OCI-LY1 (cell line): ENCODE data around the gene IMPDH2.

Source experiments
- H2AFZ ChIP-seq: fragments of 200-600 bp; sonication (generic), shearing (Covaris generic); 2 replicates; pipeline ENCODE4 v1.6.0; 2014; ENCODE audit warnings: antibody characterized with exemption, mild to moderate bottlenecking, low read length
- H3F3A ChIP-seq: fragments of 200-600 bp; sonication (generic), shearing (Covaris generic); 2 replicates; pipeline ENCODE4 v1.6.0; 2014; ENCODE audit warnings: mild to moderate bottlenecking, antibody characterized with exemption, low read length, moderate library complexity; ENCODE audit not compliant: insufficient read depth
- H3K27ac ChIP-seq: fragments of 200-600 bp; sonication (generic); 2 replicates; pipeline ENCODE4 v1.5.1; 2014; ENCODE audit warnings: low read length, mixed run types, mild to moderate bottlenecking, low read depth; ENCODE audit not compliant: poor library complexity, severe bottlenecking
- H3K27me3 ChIP-seq: fragments of 200-600 bp; sonication (generic); 2 replicates; pipeline ENCODE4 v1.6.0; 2014; ENCODE audit warnings: antibody characterized with exemption, mild to moderate bottlenecking, low read length, moderate library complexity; ENCODE audit not compliant: insufficient read depth
- H3K36me3 ChIP-seq: fragments of 200-600 bp; sonication (generic); 2 replicates; pipeline ENCODE4 v1.6.1; 2014; ENCODE audit warnings: mild to moderate bottlenecking, antibody characterized with exemption, low read length, moderate library complexity, mixed read lengths; ENCODE audit not compliant: insufficient read depth
- H3K4me1 ChIP-seq: fragments of 200-600 bp; sonication (generic); 2 replicates; pipeline ENCODE4 v1.5.1; 2014; ENCODE audit warnings: mild to moderate bottlenecking, low read length, moderate library complexity; ENCODE audit not compliant: insufficient read depth, severe bottlenecking
- H3K4me2 ChIP-seq: fragments of 200-600 bp; sonication (generic), shearing (Covaris generic); 2 replicates; pipeline ENCODE4 v1.6.1; 2014; ENCODE audit warnings: low read length
- H3K4me3 ChIP-seq: fragments of 200-600 bp; sonication (generic); 2 replicates; pipeline ENCODE4 v1.5.1; 2014; ENCODE audit warnings: low read length, low read depth, mild to moderate bottlenecking, mixed read lengths; ENCODE audit not compliant: poor library complexity, severe bottlenecking
- H3K79me2 ChIP-seq: fragments of 200-600 bp; shearing (Covaris generic); 2 replicates; pipeline ENCODE4 v1.6.1; 2016; ENCODE audit warnings: mixed run types, low read length, mixed read lengths; ENCODE audit not compliant: insufficient read depth
- H3K9ac ChIP-seq: fragments of 200-600 bp; sonication (generic), shearing (Covaris generic); 2 replicates; pipeline ENCODE4 v1.6.1; 2014; ENCODE audit warnings: mild to moderate bottlenecking, low read length, mixed read lengths
- H3K9me2 ChIP-seq: fragments of 200-600 bp; sonication (generic), shearing (Covaris generic); 2 replicates; pipeline ENCODE4 v1.6.1; 2014; ENCODE audit warnings: low read depth, mild to moderate bottlenecking, low read length, mixed read lengths
- H3K9me3 ChIP-seq: fragments of 200-600 bp; shearing (Covaris generic); 2 replicates; pipeline ENCODE4 v1.6.1; 2014; ENCODE audit warnings: low read length, mixed read lengths
- H4K20me1 ChIP-seq: fragments of 200-600 bp; sonication (generic), shearing (Covaris generic); 2 replicates; pipeline ENCODE4 v1.6.0; 2016; ENCODE audit warnings: mild to moderate bottlenecking, low read length; ENCODE audit not compliant: insufficient read depth
- EZH2 ChIP-seq: fragments of 200-600 bp; sonication (generic), shearing (Covaris generic); IDR thresholded peaks from 2 replicates; pipeline ENCODE4 v1.8.0; 2017; ENCODE audit warnings: borderline replicate concordance, mixed run types, mild to moderate bottlenecking, antibody characterized with exemption, low read length, moderate library complexity, mixed read lengths
- TF ChIP-seq, protein P1 (sequence below): fragments of 200-600 bp; sonication (generic), shearing (Covaris generic); IDR thresholded peaks from 2 replicates; pipeline ENCODE4 v1.5.1; 2017; ENCODE audit warnings: mild to moderate bottlenecking, antibody characterized with exemption, low read length, moderate library complexity, mixed read lengths

The IMPDH2 gene

DNA sequence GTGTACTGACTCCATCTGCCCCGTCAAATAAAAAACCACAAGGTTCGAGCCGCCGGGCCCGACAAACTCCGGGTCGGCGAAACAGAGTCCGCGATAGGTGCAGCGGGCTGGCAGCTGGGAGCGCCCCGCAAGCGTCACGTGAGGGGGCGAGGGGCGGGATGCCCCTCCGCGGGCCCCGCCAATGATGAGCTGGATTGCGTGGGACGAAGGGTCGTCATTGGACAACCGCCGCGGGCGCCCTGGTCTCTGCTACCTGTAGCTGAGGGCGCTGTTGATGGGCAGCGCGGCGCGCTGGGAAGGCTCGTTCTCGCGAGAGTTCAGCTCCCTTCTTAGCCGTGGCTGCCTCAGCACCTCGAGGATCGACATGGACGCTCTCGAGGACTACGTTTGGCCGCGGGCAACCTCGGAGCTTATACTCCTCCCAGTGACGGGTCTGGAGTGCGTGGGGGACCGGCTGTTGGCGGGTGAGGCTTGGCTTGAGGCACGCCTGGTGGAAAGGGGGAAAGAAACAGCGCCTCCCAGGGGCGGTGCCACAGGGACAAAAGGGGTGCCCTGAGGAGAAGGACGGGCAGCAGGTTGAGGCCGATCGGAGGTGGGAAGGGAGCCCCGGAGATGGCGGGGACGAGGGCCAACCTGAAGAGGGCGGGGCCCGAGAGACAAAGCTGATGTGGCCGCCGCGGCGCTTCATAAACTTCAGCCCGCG, 22.0 kb downstream of the IMPDH2 start, which contains the start of gene WDR6:
WDR6 (plus strand) TSS at position 324 of the 703 bp plus-strand sequence; CDS start at position 365, 41 bp downstream.
- TF ChIP-seq, protein P1, sequence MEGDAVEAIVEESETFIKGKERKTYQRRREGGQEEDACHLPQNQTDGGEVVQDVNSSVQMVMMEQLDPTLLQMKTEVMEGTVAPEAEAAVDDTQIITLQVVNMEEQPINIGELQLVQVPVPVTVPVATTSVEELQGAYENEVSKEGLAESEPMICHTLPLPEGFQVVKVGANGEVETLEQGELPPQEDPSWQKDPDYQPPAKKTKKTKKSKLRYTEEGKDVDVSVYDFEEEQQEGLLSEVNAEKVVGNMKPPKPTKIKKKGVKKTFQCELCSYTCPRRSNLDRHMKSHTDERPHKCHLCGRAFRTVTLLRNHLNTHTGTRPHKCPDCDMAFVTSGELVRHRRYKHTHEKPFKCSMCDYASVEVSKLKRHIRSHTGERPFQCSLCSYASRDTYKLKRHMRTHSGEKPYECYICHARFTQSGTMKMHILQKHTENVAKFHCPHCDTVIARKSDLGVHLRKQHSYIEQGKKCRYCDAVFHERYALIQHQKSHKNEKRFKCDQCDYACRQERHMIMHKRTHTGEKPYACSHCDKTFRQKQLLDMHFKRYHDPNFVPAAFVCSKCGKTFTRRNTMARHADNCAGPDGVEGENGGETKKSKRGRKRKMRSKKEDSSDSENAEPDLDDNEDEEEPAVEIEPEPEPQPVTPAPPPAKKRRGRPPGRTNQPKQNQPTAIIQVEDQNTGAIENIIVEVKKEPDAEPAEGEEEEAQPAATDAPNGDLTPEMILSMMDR = peak; percentile 53
- no peak for TF ChIP-seq EZH2
- peak within 1 kb of the TSS; percentile 75 for H3K27ac ChIP-seq
- H4K20me1 ChIP-seq = no peaks in the 10 kb centered on the region
- no peak within 1 kb of the TSS for H2AFZ ChIP-seq
- no peaks in the 10 kb centered on the region for H3K79me2 ChIP-seq
- peaks cover 17% of the 10 kb centered on the region for H3K4me1 ChIP-seq
- H3K9me3 ChIP-seq = no peaks in the 10 kb centered on the region
- peaks cover 9% of the 10 kb centered on the region; the same call in 1 of the 2 replicates for H3K36me3 ChIP-seq
- no peaks in the 10 kb centered on the region for H3K27me3 ChIP-seq
- H3K9me2 ChIP-seq = no peaks in the 10 kb centered on the region
- H3K4me3 ChIP-seq = peak within 1 kb of the TSS; percentile 75
- H3K4me2 ChIP-seq = peak within 1 kb of the TSS; percentile 77
- H3K9ac ChIP-seq = peak within 1 kb of the TSS; percentile 91
- H3F3A ChIP-seq = no peaks in the 10 kb centered on the region

DNA sequence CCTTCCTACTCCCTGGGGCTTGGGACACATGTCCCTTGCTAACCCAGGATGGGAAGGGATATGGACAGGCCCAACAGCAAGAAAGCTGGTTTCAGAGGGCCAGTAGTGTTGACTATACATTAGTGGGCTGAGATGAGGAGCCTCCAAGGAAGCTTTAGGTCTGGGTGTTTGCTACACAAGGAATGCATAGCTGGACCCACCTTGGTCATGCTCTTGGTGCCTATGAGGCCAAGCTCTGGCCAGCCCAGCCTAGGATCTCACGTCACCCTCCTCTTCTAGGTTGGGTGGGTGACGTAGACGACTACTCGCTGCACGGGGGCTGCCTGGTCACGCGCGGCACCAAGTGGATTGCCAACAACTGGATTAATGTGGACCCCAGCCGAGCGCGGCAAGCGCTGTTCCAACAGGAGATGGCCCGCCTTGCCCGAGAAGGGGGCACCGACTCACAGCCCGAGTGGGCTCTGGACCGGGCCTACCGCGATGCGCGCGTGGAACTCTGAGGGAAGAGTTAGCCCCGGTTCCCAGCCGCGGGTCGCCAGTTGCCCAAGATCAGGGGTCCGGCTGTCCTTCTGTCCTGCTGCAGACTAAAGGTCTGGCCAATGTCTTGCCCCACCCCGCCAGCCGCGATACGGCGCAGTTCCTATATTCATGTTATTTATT, 22.7 kb downstream of the IMPDH2 start:
- no peaks in the 10 kb centered on the region for H3K9me2 ChIP-seq
- H2AFZ ChIP-seq = no peak overlapping the region
- no peaks in the 10 kb centered on the region for H3F3A ChIP-seq

DNA sequence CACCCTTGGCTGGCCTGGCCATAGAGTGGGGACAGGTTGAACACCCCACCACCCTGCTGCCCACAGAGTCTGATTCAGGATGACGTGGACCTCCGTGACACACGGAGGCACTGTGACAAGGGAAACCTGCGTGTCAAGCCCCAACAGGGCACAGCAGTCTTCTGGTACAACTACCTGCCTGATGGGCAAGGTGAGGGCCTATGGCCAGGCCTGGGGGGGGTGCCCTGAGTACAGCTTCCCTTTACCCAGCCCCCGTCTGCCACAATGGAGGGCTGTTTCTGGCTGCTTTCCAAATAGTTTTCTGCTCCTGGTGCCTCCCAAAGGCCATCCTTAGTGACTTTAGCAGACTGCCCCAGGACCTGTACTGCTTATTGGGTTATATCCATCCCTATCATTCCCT, 23.2 kb downstream of the IMPDH2 start:
- Histone ChIP-seq H3K9me3 (no peaks in the 10 kb centered on the region), H3K79me2 (no peaks in the 10 kb centered on the region), H2AFZ (no peak overlapping the region), H3K4me3 (peak overlapping the region; percentile 75), H3K4me1 (peaks cover 17% of the 10 kb centered on the region), H3K27me3 (no peaks in the 10 kb centered on the region), H3F3A (no peaks in the 10 kb centered on the region), H3K4me2 (peak overlapping the region; percentile 77), H3K27ac (no peak overlapping the region), H4K20me1 (no peaks in the 10 kb centered on the region), H3K9me2 (no peaks in the 10 kb centered on the region), H3K9ac (peak overlapping the region; percentile 91), H3K36me3 (no peaks in the 10 kb centered on the region)
- TF ChIP-seq, protein P1 = no peak
- TF ChIP-seq EZH2 = no peak

More for the DNA sequence above, 22.7 kb downstream of the IMPDH2 start:
- Histone ChIP-seq H4K20me1 (no peaks in the 10 kb centered on the region), H3K27me3 (no peaks in the 10 kb centered on the region), H3K4me1 (peaks cover 17% of the 10 kb centered on the region), H3K9ac (peak overlapping the region; percentile 91), H3K9me3 (no peaks in the 10 kb centered on the region), H3K27ac (peak overlapping the region; percentile 51), H3K4me3 (peak overlapping the region; percentile 75), H3K36me3 (peaks cover 2% of the 10 kb centered on the region; the same call in 1 of the 2 replicates), H3K4me2 (peak overlapping the region; percentile 77), H3K79me2 (no peaks in the 10 kb centered on the region)
- TF ChIP-seq EZH2 = no peak
- TF ChIP-seq, protein P1 = no peak
